HG02798 (cell line): ENCODE data around the gene GUSB.

Experiments
- ATAC-seq: cut with Tn5 transposase; IDR thresholded peaks from one replicate; pipeline ENCODE4 v1.9.1; 2021; ENCODE audit warnings: mild to moderate bottlenecking; ENCODE audit not compliant: unreplicated experiment, poor library complexity

GUSB gene

DNA sequence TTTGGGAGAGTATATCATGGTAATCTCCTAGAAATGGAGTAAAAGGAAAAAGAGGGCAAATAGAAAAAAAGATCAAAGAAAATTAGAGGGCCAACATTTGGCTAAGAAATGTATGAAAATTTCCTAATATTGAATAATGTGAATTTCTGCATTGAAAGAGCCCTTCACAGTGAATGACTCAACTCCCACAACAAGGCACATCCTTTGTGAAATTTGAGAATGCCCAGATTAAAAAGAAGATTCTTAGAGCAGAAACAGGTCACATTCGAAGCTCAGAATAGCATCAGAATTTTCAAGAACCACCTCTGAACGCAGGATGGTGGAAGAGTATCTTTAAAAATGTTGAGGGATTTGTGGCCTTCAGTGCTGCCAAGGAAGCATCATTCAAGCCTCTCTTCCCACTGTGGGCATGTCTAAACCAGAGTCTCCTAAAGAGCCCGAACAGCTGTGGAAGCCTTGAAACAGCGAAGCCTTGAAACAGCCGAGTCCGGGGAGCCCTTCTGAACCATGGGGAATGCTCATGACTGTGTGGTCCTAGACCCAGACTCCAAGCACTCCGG is 43.6 kb downstream of the GUSB start:
- ATAC-seq, result no peak

DNA sequence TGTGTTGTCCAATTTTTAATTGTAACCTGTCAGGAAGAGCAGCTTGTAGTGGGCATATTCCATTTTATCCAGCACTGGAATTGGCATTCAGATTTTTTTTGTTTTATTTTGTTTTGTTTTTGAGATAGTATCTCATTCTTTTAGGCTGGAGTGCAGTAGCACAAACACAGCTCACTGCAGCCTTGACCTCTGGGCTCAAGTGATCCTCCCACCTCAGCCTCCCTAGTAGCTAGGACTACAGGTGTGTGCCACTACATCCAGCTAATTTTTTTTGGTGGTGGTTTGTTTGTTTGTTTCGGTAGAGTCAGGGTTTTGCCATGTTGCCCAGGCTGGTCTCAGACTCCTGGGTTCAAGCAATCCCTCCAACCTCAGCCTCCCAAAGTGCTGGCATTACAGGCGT is 44.7 kb downstream of the GUSB start:
- no peak for ATAC-seq

- no peak for ATAC-seq
These were observed 50.3 kb downstream of the GUSB start for GRCh38 chr7:65931685-65932084.

DNA sequence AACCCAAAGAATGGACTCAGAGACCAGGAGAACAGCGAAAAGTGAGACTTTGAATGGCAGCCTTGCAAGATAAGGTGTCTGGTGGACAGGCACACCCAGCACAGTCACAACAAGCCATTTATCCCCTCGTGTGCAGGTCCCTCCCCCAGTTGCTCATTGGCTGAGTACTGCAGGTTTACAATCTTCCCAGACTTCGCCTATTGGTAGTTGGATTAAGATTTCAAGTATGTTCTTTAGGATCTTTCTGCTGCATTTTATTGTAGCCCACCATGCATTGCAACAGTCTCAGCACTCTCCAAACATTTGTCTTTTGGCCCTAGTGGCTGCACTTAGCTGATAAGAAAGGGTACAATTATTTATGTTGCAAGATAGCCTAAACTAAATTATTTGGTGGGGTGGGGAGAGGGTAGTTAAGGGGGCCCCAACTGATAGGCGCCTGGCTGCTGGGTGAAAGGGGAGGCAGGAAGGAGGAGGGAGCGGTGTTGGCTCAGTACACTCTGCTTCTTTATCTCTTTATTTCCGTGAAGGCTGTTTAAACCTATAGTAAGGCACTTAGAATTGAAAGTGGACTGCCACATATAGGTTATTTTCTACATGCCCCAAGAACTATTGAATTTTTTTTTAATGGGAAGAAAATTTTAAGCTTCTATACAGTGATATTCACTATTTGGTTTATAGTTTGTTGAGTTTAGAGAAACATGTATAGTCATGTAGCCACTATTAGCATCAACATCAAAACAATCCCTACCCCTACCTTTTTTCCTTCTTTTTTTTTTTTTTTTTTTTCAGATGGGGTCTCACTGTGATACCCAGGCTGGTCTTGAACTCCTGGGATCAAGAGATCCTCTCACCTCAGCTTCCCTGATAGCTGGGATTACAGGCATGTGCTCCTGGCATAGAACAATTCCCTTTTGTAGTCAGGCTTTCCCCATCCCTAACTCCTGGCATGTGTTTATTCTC is 54.2 kb downstream of the GUSB start:
- no peak for ATAC-seq

DNA sequence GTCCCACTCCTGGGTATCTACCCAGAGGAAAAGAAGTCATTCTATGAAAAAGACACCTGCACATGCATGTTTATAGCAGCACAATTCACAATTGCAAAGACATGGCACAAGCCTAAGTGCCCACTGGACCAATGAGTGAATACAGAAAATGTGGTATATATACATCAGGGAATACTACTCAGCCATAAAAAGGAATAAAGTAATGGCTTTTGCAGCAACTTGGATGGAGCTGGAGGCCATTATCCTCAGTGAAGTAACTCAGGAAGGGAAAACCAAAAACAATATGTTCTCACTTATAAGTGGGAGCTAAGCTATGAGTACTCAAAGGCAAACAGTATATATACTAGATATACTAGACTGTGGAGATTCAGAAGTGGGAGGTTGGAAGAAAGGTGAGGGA is 55.4 kb downstream of the GUSB start:
- no peak for ATAC-seq

- ATAC-seq, result no peak
These were observed 57.0 kb downstream of the GUSB start for GRCh38 chr7:65925040-65925439.

- no peak for ATAC-seq
These were observed 57.8 kb downstream of the GUSB start for GRCh38 chr7:65924193-65924592.

GRCh38 chr7:65923316-65923715 is 58.7 kb downstream of the GUSB start:
- ATAC-seq, result no peak

GRCh38 chr7:65915921-65916657 is 65.9 kb downstream of the GUSB start:
- no peak for ATAC-seq

DNA sequence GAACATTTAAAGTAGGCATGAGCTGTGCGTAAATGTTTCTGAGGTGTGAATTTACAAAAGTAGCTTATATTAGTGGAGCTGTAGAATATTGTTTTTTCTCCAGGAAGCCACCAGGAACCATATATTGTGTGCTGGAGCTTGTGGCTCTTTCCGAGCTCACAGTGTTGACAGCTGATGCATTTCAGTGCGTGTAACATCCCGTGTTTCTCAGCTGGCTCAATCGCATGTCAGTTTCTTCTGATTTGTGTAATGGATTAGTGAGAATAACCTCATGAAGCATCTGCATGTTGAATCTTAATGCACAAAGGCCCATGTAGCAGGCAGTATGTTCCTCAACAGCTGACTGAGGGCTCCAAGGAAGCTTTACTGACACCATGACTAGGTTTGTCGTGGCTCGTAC is 69.8 kb downstream of the GUSB start:
- no peak for ATAC-seq
